ENCODE measurements around the gene TULP4.
"Not testable (repeated sequence)": the region's sequence is repeated elsewhere in the genome, so short reads cannot be mapped to it uniquely, and the experiment has no call there.

The TULP4 gene

GRCh38 chr6:158322400-158322723 is 10.1 kb downstream of the TULP4 start:
- in situ Hi-C loops (cut with HindIII; ENCODE audit: low pct_ligation_motif_present, low pct_unique_long_range_greater_than_20kb, low sequenced_read_pairs): no loop called here

GRCh38 chr6:158322724-158323560 is 10.7 kb downstream of the TULP4 start:
- DNase-seq: peak; percentile 28
- in situ Hi-C loops (cut with HindIII; ENCODE audit: low pct_ligation_motif_present, low pct_unique_long_range_greater_than_20kb, low sequenced_read_pairs): no loop called here

More at GRCh38 chr6:158322400-158322723, 10.1 kb downstream of the TULP4 start:
- DNase-seq: no peak

GRCh38 chr6:158323561-158323958 is 11.3 kb downstream of the TULP4 start:
- no peak for DNase-seq
- in situ Hi-C loops (cut with HindIII; ENCODE audit: low pct_ligation_motif_present, low pct_unique_long_range_greater_than_20kb, low sequenced_read_pairs): no loop called here

- no peak for DNase-seq
- in situ Hi-C loops (cut with HindIII; ENCODE audit: low pct_ligation_motif_present, low pct_unique_long_range_greater_than_20kb, low sequenced_read_pairs): no loop called here
These were observed 11.9 kb downstream of the TULP4 start for GRCh38 chr6:158324136-158324535.

- no peak for DNase-seq
- in situ Hi-C loops (cut with HindIII; ENCODE audit: low pct_ligation_motif_present, low pct_unique_long_range_greater_than_20kb, low sequenced_read_pairs): no loop called here
These were observed 14.9 kb downstream of the TULP4 start for GRCh38 chr6:158327211-158327610.

GRCh38 chr6:158328952-158329351 is 16.7 kb downstream of the TULP4 start:
- in situ Hi-C loops (cut with HindIII; ENCODE audit: low pct_ligation_motif_present, low pct_unique_long_range_greater_than_20kb, low sequenced_read_pairs): no loop called here
- DNase-seq: no peak

GRCh38 chr6:158329531-158329930 is 17.3 kb downstream of the TULP4 start:
- in situ Hi-C loops (cut with HindIII; ENCODE audit: low pct_ligation_motif_present, low pct_unique_long_range_greater_than_20kb, low sequenced_read_pairs): no loop called here
- DNase-seq: no peak

GRCh38 chr6:158330016-158330415 is 17.8 kb downstream of the TULP4 start:
- DNase-seq: no peak
- in situ Hi-C loops (cut with HindIII; ENCODE audit: low pct_ligation_motif_present, low pct_unique_long_range_greater_than_20kb, low sequenced_read_pairs): no loop called here

GRCh38 chr6:158332237-158332636 is 20.0 kb downstream of the TULP4 start:
- in situ Hi-C loops (cut with HindIII; ENCODE audit: low pct_ligation_motif_present, low pct_unique_long_range_greater_than_20kb, low sequenced_read_pairs): no loop called here
- DNase-seq: no peak

GRCh38 chr6:158333094-158333493 is 20.8 kb downstream of the TULP4 start:
- in situ Hi-C loops (cut with HindIII; ENCODE audit: low pct_ligation_motif_present, low pct_unique_long_range_greater_than_20kb, low sequenced_read_pairs): no loop called here
- no peak for DNase-seq

- DNase-seq: no peak
- in situ Hi-C loops (cut with HindIII; ENCODE audit: low pct_ligation_motif_present, low pct_unique_long_range_greater_than_20kb, low sequenced_read_pairs): no loop called here
These were observed 22.3 kb downstream of the TULP4 start for GRCh38 chr6:158334534-158334933.

GRCh38 chr6:158337332-158337731 is 25.1 kb downstream of the TULP4 start:
- in situ Hi-C loops (cut with HindIII; ENCODE audit: low pct_ligation_motif_present, low pct_unique_long_range_greater_than_20kb, low sequenced_read_pairs): no loop called here
- DNase-seq: no peak

- in situ Hi-C loops (cut with HindIII; ENCODE audit: low pct_ligation_motif_present, low pct_unique_long_range_greater_than_20kb, low sequenced_read_pairs): no loop called here
- no peak for DNase-seq
These were observed 26.2 kb downstream of the TULP4 start for GRCh38 chr6:158338311-158339112.

GRCh38 chr6:158339197-158339596 is 26.9 kb downstream of the TULP4 start:
- in situ Hi-C loops (cut with HindIII; ENCODE audit: low pct_ligation_motif_present, low pct_unique_long_range_greater_than_20kb, low sequenced_read_pairs); DNase-seq: not testable (repeated sequence)

- in situ Hi-C loops (cut with HindIII; ENCODE audit: low pct_ligation_motif_present, low pct_unique_long_range_greater_than_20kb, low sequenced_read_pairs): no loop called here
- DNase-seq: no peak
These were observed 28.0 kb downstream of the TULP4 start for GRCh38 chr6:158340252-158340651.

- DNase-seq: no peak
- in situ Hi-C loops (cut with HindIII; ENCODE audit: low pct_ligation_motif_present, low pct_unique_long_range_greater_than_20kb, low sequenced_read_pairs): no loop called here
These were observed 32.3 kb downstream of the TULP4 start for GRCh38 chr6:158344534-158344933.

GRCh38 chr6:158345444-158345843 is 33.2 kb downstream of the TULP4 start:
- DNase-seq; in situ Hi-C loops (cut with HindIII; ENCODE audit: low pct_ligation_motif_present, low pct_unique_long_range_greater_than_20kb, low sequenced_read_pairs): not testable (repeated sequence)

GRCh38 chr6:158347335-158347734 is 35.1 kb downstream of the TULP4 start:
- no peak for DNase-seq
- in situ Hi-C loops (cut with HindIII; ENCODE audit: low pct_ligation_motif_present, low pct_unique_long_range_greater_than_20kb, low sequenced_read_pairs): no loop called here

GRCh38 chr6:158348737-158349504 is 36.7 kb downstream of the TULP4 start:
- in situ Hi-C loops (cut with HindIII; ENCODE audit: low pct_ligation_motif_present, low pct_unique_long_range_greater_than_20kb, low sequenced_read_pairs): not testable (repeated sequence)

More at GRCh38 chr6:158348737-158349504, 36.7 kb downstream of the TULP4 start:
- not testable (repeated sequence) for DNase-seq
